GM12875 (cell line): ENCODE results near the gene ASCC2.

Experiments used
- H3K4me3 ChIP-seq: one replicate; pipeline ENCODE4 v1.5.1; 2011; ENCODE audit warnings: low read depth, low read length, control low read depth
- TF ChIP-seq, protein P1 (sequence below): IDR thresholded peaks from 2 replicates; pipeline ENCODE4 v1.5.1; 2011; ENCODE audit warnings: low read depth, mild to moderate bottlenecking, control low read depth, inconsistent platforms, low read length, moderate library complexity, borderline replicate concordance; ENCODE audit not compliant: insufficient read depth

The ASCC2 gene

DNA sequence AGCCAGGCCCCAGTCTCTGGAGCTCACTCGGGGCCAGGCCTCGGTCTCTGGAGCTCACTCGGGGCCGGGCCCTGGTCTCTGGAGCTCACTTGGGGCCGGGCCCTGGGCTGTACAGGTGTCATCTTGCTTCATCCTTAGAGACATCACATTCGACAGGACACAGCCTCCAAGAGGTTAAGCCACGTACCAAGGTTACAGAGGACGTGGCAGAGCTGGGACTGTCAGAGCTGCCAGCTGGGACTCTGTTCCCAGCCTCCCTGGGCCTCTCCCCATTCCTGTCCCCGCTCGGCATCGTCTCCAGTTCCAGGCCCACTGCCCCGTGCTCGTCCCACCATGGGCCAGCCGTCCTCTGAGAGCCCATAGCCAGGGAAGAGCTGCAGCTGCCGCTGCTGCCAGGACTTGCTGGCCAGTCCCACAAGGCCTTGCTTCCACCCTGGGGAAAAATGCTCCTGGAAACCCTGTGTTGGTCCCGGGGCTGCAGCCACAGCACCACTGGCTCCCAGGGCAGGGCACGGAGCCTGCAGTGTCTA lies 98.7 kb downstream of the ASCC2 start:
- TF ChIP-seq, protein P1, sequence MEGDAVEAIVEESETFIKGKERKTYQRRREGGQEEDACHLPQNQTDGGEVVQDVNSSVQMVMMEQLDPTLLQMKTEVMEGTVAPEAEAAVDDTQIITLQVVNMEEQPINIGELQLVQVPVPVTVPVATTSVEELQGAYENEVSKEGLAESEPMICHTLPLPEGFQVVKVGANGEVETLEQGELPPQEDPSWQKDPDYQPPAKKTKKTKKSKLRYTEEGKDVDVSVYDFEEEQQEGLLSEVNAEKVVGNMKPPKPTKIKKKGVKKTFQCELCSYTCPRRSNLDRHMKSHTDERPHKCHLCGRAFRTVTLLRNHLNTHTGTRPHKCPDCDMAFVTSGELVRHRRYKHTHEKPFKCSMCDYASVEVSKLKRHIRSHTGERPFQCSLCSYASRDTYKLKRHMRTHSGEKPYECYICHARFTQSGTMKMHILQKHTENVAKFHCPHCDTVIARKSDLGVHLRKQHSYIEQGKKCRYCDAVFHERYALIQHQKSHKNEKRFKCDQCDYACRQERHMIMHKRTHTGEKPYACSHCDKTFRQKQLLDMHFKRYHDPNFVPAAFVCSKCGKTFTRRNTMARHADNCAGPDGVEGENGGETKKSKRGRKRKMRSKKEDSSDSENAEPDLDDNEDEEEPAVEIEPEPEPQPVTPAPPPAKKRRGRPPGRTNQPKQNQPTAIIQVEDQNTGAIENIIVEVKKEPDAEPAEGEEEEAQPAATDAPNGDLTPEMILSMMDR: no peak
- no peak overlapping the region for H3K4me3 ChIP-seq
